ENCODE data around the gene FGFBP2. TPM values are rescaled to one million over a fixed set of nuclear protein-coding genes. Genes with fewer than 3 reads are reported as not detected.

Gene FGFBP2
- not detected in 2 replicates for total RNA-seq (2014; rRNA removed; shearing (Covaris generic))

GRCh38 chr4:15963001-15963451 lies at the start of gene FGFBP2:
FGFBP2 (minus strand) TSS chr4:15963175; CDS start chr4:15963129, 46 bp downstream.
- DNase-seq (ENCODE audit: low read depth), result peak; percentile 55

GRCh38 chr4:16011173-16011572 lies 48.2 kb upstream of the FGFBP2 start:
- no peak for DNase-seq (ENCODE audit: low read depth)

- DNase-seq (ENCODE audit: low read depth), result no peak
Observed at GRCh38 chr4:16009153-16009552, 46.2 kb upstream of the FGFBP2 start.

- no peak for DNase-seq (ENCODE audit: low read depth)
Observed at GRCh38 chr4:16007471-16008095, 44.6 kb upstream of the FGFBP2 start.

- DNase-seq (ENCODE audit: low read depth), result no peak
Observed at GRCh38 chr4:16006771-16007446, 43.9 kb upstream of the FGFBP2 start.

GRCh38 chr4:16005676-16006075 lies 42.7 kb upstream of the FGFBP2 start:
- no peak for DNase-seq (ENCODE audit: low read depth)

- peak; percentile 77 for DNase-seq (ENCODE audit: low read depth)
Observed at GRCh38 chr4:16001484-16001858, 38.5 kb upstream of the FGFBP2 start.

GRCh38 chr4:16000708-16001483 lies 37.9 kb upstream of the FGFBP2 start:
- DNase-seq (ENCODE audit: low read depth), result no peak

GRCh38 chr4:15996773-15997172 lies 33.8 kb upstream of the FGFBP2 start:
- no peak for DNase-seq (ENCODE audit: low read depth)

GRCh38 chr4:15995826-15996225 lies 32.9 kb upstream of the FGFBP2 start:
- no peak for DNase-seq (ENCODE audit: low read depth)

GRCh38 chr4:15992167-15992485 lies 29.2 kb upstream of the FGFBP2 start:
- DNase-seq (ENCODE audit: low read depth), result no peak

- DNase-seq (ENCODE audit: low read depth), result peak; percentile 15
Observed at GRCh38 chr4:15990570-15991285, 27.8 kb upstream of the FGFBP2 start.

- DNase-seq (ENCODE audit: low read depth), result no peak
Observed at GRCh38 chr4:15989424-15989823, 26.4 kb upstream of the FGFBP2 start.

GRCh38 chr4:15988222-15988621 lies 25.2 kb upstream of the FGFBP2 start:
- no peak for DNase-seq (ENCODE audit: low read depth)

- DNase-seq (ENCODE audit: low read depth), result no peak
Observed at GRCh38 chr4:15986907-15987306, 23.9 kb upstream of the FGFBP2 start.

- no peak for DNase-seq (ENCODE audit: low read depth)
Observed at GRCh38 chr4:15983610-15984009, 20.6 kb upstream of the FGFBP2 start.

- no peak for DNase-seq (ENCODE audit: low read depth)
Observed at GRCh38 chr4:15982842-15983524, 20.0 kb upstream of the FGFBP2 start.

GRCh38 chr4:15976456-15977447 lies 13.8 kb upstream of the FGFBP2 start:
- DNase-seq (ENCODE audit: low read depth), result no peak

GRCh38 chr4:15971068-15971801 lies 8.3 kb upstream of the FGFBP2 start:
- no peak for DNase-seq (ENCODE audit: low read depth)

Measured in Daoy (cell line).